GM12892 (cell line): ENCODE measurements around the gene KRT37.

Experiments used
- POLR2A ChIP-seq: IDR thresholded peaks from 2 replicates; pipeline ENCODE4 v1.6.1; 2011; ENCODE audit warnings: low read depth, low read length, control low read depth
- POLR2AphosphoS5 ChIP-seq: IDR thresholded peaks from 2 replicates; pipeline ENCODE4 v1.6.1; 2011; ENCODE audit warnings: low read depth, low read length, control low read depth
- TAF1 ChIP-seq: IDR thresholded peaks from 2 replicates; pipeline ENCODE4 v1.6.1; 2011; ENCODE audit warnings: low read depth, mild to moderate bottlenecking, control low read depth, low read length, borderline replicate concordance

GRCh38 chr17:41421617-41422016, 2.8 kb downstream of the KRT37 start:
- TF ChIP-seq POLR2AphosphoS5, result no peak
- no peak for TF ChIP-seq POLR2A
- TF ChIP-seq TAF1, result no peak
